Islet precursor cell (in vitro differentiated cells): ENCODE measurements around the gene FTO.
"Not testable (repeated sequence)": the region's sequence is repeated elsewhere in the genome, so short reads cannot be mapped to it uniquely, and the experiment has no call there.

Experiments used
- DNase-seq: peaks from one replicate; pipeline ENCODE4 v3.0.0-alpha.2; 2018

FTO gene

DNA sequence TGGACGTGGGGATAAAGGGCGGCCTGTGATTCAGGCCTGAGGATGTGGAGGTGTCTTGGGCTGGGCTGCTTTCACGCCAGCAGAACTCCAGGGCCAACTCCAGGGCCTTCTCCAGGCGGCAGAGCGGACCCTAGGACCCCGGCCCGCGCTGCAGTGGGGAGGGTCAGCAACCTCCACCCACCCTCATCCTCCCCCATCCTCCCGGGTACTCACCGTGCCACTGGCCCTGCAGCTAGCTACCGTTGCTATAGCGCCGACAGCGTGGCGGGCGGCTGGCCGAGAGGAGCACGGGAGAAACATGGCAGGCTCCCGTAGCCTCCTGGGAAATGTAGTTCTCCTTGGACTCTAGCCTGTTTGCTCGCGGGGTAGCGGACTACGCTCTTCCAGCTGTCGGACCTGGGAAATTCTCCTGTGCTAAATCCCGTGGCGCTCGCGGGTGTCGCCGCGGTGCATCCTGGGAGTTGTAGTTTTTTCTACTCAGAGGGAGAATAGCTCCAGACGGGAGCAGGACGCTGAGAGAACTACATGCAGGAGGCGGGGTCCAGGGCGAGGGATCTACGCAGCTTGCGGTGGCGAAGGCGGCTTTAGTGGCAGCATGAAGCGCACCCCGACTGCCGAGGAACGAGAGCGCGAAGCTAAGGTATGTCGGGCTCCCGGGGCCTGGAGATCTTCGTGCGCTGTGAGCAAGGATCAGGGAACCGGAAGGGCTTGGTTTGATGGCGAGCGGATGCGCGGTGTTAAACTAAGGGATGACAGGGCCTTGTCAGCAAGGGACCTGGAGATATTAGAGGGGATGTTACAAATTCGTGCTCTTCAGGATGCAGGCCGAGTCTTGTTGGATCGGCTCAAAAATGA is at the start of gene FTO, which contains the start of gene RPGRIP1L:
Gene FTO (plus strand): TSS at position 567 of the 855 bp plus-strand sequence.
Gene RPGRIP1L (minus strand): TSS at position 270 of the 855 bp plus-strand sequence. CDS start 3,136 bp downstream, outside the sequence.
- peak; percentile 100 for DNase-seq

DNA sequence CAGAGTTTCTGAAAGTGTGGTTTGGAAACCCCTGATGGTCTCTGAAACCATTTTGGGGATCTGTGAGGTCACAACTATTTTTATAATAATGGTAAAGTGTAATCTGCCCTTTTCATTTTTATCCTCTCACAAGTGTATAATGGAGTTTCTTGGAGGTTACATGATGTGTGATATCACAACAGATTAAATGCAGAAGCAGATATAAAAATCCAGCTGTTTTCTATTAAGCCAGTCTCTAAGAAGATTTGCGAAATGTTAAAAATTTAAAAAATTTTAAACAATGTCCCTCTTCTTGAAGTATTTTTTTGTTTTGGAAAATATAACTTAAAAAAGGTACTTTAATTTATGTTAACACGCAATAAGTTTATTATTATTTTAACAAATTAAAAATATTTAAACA is 49.0 kb upstream of the FTO start:
- no peak for DNase-seq

DNA sequence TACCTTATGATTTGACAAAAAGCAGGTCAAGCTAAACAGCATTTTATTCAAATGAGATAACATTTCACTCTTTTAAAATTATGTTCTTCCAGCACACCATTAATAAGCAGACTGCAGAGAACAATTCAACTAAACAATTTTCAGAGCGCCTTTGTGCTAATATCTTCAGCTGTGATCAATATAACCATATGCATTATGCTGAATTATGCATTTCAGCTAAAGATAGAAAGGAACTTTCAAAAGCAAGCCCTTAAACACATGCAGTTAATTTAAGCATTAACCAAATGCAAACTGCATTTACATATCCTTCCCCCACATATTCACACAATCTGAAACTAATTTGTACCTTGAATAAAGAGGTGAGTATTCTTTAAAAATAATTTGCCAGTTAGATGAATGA is 41.9 kb upstream of the FTO start:
- no peak for DNase-seq

DNA sequence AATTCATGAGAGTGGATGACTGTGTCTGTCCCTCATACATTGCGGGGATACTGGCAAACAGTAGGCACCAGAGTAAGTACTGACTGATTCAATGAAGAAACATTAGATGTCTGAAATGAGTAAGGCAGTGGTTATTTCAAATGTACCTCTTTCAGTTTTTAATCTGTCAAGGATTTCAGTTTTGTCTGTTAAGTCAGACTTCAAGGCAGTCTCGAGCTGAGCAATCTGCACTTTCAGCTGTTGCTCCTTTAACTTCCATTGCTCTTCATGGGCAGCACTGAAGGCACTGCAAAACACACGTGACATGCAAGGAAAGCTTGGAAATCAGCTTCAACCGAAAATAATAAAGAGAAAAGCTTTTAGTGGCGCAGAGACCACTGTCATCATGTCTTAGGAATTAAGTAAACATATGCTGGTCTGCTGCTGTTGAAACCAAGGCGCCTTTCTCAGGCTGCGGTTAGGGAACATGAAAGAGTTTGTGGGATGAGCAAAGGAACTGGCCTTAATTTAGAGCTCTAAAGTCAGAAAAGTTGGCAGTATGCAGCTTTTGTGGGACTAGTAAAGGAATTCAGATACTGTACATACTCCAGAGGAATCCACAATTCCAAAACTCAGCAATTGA is 39.1 kb upstream of the FTO start:
- DNase-seq = no peak

DNA sequence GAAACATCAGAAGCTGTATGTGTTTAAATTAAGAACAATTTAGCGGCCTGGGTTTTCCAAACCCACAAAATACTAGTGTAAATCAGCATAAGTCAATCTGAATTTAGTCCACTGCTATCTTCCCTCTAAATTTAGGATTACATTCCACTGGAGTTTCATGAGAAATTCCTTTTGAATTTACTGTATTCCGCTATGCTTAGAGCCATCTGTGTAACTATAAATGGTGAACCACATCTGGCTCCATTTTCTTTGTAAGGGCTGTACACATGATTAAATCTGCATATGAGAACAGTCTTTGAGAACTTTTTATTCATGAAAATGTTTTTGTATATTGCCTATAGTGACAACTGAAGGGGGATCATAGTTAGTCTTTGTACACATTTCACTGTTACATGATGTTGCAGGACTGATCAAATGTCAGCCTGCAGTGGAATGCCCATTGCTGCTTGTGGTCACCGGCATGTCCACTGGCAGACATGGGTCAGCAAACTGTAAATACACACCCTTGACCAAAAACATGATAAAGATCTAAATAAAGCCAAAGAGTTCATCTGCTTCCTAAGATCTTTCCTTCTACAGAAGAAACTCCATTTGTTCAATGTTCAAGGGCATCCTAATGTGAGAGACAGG is 37.1 kb upstream of the FTO start:
- DNase-seq = no peak

DNA sequence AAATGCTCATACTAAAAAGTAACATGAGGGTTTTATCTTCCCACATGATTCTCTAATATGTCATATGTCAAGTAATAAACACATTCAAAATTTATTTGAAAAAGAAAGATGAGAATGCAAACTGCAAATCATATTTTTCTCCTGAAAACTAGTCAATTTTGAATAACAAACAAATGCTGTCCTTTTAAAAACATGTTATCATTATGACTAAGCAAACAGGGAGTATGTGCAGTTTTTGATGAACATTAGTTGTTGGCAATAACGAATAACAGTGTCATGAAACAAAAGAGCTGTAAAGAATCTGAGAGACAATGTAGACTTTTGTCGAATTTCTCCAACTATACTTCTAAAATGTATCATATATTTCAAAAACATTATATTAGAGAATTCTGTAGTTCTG is 35.1 kb upstream of the FTO start:
- DNase-seq = no peak

DNA sequence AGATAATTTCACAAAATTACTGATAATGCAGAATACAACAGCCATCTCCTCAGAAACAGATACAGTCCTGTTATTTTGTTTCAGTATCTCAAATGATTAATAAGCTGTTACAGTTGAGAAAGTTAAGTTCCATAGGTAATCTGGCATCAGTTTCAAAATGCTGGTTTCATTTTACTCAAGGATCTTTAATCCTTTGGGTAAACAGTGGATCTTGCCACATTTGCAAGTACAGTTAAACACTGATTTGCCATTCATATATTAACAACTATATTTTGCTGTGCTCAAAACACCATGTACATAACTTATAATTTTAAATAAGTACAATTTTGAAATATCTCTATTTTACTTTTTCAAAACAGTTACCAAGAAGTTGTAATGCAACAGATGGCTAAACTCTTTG is 31.5 kb upstream of the FTO start:
- DNase-seq = no peak

DNA sequence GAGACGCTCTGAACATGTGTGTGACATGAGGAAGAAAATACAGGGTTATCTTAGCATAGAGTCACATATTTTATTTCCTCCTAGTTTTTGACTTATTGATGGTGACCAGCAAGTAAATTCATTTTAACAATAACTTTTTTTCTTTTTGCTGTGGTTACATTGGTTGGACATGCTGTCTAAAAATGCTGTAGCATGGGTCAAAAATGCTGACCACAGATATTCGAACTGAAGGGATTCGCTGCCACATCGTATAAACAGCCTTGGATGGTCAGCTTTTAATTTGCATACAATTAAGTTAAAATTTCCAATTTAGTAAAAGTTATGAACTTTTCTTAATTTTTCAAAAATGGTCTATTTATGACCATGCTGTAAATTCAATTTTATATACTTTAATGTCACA is 30.8 kb upstream of the FTO start:
- no peak for DNase-seq

DNA sequence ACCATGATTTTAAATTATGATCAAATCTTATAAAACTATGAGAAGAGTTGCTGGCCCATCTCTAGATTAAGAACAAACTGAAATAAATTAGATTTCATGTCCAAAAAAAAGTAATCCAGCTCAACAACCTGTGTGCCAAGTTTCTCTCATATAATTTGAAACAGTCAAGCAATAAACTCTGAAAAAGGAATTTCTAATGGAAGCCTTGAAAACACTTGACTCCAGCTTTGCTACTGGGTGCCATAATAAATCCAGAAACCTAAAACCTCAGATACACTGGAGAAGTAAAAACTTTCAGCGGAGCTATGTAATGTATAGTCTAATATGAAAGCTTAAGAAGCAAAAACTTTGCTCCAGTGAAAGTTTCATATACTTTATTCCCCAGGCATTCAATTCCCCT is 25.8 kb upstream of the FTO start:
- no peak for DNase-seq

DNA sequence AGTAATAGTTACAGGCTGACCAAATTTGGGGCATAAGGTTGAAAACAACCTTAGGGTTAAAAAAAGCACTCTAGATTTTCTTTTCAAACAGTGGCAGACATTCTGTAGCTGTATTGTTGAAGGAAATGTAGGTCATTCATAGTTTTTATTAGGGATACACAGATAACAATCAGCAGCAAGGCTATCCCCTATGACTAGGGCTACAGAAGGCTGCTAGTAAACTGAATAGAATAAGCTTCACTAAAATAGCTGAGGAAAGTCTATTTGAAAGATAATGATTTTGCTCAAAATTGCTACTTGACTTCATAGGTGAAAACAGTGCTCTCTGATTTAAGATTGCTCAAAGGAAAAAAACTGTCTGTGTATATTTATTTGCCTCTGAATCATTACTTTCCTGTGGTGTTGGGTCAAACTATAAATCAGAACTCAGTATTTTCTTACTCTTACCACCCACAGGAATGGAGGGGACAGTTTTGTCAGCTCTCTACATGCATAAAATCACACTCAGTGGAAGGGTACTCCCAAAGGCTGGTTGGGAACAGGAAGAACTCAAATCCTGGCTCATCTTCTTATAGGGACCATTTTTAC is 25.1 kb upstream of the FTO start:
- no peak for DNase-seq

DNA sequence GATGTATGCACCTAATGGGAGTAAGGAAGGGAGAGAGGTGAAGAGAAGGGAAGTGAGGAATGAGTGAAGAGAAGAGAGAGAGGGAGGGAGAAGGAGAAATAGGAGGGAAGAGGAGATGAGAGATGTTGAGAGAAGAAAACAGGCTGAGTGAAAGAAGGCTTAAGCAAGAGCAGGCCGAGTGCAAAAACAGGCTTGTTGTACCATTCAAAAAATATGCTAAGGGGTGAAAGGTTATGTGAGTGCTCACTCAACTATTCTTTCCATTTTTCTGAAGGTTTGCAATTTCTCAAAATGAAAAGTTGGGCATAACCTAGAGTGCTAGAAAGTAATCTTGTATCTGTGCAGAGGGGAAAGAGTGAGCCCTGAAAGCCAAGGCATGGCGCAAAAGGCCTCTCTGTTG is 23.2 kb upstream of the FTO start:
- no peak for DNase-seq

DNA sequence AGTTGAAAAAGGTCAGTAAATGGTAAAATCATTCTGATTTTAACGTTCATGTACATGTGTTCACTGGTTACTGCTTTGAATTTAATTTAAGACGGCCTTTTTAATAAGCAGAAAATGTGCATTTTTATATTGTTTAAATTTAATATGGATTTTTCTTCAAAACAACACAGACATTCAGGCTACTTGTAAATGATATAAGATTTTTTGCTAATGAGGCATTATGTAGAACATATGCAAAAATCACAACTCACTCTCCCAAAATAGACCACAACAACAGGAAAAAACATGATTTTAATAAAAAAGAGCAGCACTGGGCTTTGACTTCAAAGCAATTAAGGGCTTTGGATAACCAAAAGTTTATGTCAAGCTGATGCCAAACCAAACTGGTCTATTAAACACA is 22.6 kb upstream of the FTO start:
- no peak for DNase-seq

DNA sequence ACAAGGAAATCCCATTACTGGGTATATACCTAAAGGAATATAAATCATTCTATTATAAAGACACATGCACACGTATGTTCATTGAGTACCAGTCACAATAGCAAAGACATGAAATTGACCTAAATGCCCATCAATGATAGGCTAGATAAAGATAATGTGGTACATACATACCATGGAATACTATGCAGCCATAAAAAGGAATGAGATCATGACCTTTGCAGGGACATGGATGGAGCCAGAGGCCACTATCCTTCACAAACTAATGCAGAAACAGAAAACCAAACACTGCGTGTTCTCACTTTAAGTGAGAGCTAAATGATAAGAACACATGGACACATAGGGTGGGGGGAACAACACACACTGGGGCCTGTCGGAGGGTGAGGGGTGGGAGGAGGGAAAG is 18.6 kb upstream of the FTO start:
- not testable (repeated sequence) for DNase-seq

DNA sequence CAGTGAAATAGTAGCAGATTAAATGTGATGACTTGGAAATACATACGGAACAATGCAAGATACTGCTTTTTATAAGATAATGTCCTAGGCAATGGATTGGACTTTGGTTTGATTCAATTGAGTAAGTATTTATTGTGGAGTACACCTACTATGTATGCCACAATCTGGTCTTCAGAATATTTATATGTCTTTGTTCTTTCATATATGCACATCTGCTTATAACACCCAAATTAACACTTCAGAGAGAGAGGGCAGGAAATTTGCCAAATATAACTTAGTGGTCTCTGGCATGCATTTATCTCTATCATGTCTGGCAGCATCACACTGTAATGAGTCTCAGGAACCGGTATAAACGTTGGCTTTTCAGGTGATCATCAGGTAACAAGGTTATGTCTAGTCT is 17.2 kb upstream of the FTO start:
- DNase-seq = no peak

DNA sequence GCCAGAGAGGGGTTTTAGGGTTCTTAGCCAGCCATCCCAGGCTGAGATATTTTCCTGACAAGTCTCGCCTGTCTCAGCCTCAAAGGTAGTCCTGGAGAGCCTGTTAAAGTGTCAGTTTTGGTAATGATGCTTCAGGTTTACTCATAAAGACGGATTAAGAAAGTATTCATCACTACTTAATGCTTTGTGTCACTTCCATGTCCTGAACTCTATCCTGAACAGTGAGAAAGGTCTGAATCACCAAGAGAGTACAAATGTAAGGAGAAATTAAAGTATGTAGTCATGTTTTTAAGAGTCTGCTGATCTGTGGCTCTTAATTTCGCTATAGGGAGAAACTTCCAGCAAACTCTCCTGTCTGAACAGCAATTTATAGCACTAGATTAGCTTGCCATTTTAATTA is 14.3 kb upstream of the FTO start:
- no peak for DNase-seq

DNA sequence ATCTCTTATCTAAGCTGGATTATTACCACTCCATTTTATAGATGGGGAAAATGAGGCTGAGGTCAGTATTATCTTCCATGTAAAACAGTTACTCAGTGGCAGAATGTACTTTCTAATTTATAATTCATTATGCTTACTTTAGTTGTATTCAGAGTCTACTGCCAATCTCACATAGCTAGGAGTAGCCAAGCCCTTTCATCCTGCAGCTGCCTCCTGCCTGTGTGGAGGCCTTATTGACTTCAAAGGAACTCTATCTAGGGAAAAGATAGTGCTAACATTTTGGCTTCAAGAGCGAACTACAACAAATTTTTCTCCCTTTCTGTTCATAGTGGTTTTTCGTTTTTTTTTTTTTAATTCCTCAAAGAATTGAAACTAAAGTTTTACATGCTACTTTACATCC is 13.2 kb upstream of the FTO start:
- no peak for DNase-seq

DNA sequence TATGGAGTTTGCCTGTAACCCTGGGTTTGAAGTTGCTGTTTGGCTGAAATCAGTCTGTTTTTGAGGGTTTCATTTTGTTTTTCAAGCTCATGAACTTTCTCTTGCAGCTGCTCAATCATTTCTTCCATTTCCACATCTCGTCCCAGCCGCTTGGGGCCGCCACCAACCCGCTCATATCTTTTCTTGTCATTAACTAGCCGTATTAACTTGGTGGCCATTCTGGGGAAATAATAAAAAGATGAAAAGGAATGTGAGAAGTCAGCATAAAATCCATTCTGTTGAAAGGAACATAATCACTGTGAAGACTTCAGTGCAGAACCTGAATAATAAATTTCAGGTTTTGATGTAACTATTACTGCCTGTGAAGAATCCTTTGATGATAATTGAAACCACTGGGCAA is 11.8 kb upstream of the FTO start:
- DNase-seq = peak; percentile 68

DNA sequence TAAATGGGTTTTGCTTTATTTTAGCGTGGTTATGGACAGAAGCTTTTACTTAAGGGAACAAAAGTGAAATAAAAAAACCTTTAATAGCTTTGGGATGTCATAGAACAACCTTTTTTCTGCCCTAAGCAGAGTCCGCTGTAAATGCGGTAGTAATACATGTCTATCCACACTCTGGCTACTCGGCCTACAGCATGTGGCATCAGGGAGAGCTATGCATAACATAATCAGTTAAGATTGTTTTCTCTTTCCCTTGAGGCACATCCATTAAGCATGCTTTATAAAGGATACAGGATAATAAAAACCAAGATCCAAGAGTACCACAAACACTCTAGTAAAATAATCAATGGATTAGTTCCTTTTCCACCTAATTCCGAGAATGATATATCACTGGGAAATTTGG is 10.6 kb upstream of the FTO start:
- DNase-seq = no peak

DNA sequence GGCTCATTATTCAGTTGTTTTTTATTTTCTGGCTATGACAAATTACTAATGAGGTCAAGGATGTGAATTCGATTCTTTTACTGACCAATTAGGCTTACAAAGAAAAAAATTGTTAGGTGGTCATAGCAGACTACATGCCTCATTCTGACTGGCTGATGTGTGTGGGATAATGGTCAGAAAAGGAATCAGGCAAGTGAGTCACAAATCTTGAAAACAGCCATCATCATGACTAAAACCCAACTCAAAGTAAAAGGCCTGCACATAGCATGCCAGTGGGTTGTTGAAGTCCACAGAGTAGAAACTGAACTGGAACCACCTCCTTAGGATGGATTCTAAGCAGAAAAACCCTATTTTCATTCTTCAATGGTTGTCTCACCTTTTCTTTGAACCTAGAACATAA is 8.9 kb upstream of the FTO start:
- no peak for DNase-seq

DNA sequence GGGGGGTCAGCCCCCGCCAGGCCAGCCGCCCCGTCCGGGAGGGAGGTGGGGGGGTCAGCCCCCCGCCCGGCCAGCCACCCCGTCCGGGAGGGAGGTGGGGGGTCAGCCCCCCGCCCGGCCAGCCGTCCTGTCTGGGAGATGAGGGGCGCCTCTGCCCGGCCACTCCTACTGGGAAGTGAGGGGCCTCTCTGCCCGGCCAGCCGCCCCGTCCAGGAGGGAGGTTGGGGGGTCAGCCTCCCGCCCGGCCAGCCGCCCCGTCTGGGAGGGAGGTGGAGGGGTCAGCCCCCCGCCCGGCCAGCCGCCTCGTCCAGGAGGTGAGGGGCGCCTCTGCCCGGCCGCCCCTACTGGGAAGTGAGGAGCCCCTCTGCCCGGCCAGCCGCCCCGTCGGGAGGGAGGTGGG is 5.7 kb upstream of the FTO start:
- DNase-seq = not testable (repeated sequence)

DNA sequence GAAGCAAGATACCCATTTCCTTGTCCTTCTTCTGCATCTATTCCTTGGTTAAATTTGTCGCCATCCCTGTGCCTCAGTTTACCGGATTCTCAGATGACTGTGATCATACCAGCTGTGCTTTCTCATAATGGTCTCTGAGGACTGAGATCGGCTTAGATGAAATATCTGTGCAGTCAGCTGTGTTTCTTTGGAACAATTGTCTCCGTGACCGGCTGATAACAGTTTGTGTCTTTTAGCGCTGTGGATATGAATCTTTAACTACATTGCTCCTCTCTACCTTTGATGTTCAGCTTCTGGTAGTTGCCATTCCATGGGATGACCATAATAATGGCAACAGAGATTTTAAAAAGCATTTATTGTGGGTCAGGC is 473 bp downstream of the FTO start:
- no peak for DNase-seq

DNA sequence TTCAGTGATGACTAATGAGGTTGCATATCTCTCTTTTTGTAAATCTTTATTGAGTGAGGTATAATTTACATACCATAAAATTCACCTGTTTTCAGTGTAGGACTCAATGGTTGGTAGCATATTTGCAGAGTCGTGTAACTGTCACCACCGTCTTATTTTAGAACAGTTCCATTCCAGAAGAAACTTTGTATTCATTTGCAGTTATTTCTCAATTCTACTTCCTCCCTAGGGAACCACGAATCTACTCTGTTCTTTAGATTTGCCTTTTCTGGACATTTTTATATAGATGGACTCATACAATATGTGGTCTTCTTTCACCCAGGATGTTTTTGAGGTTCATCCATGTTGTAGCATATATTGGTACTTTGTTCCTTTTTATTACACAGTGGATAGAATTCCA is 3.7 kb downstream of the FTO start:
- no peak for DNase-seq

DNA sequence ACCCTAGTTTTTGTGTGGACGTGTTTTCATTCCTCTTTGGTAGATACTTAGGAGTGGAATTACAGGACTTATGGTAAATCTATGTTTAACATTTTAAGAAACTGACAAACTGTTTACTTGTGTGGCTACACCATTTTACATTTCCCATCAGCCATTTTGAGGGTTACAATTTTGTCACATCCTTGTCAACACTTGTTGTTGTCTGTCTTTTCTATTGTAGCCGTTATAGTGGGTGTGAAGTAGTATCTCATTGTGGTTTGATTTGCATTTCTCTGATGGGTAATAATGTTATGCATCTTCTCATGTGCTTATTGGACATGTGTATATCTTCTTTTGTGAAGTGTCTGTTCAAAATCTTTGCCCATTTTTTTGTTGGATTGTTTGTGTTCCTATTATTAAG is 4.5 kb downstream of the FTO start:
- DNase-seq = no peak

DNA sequence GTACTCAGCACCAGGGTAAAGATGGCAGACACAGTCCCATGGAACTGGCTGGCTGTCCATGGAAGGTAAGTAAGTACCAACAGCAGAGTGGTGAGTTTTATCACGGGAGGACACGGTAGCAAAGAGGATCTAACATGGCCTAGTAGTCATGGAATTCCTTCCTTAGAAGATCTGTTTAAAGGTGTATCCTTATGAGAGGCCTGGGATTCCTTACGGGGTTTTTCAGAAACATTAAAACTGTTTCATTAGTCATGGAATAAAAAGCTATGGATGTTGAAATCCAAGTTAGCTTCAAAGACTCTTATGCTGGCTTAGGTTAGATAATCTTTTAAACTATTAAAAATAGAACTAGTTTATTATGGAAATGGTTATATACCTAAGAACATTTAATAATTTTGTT is 7.4 kb downstream of the FTO start:
- DNase-seq = no peak
